WTC11 (cell line): ENCODE data around the gene CNOT3. TPM values are rescaled to one million over a fixed set of nuclear protein-coding genes. Genes with fewer than 3 reads are reported as not detected.

Experiments used
- ATAC-seq: fragments of 200-7000 bp; cut with Tn5 transposase; 2 replicates; pipeline ENCODE4 v1.10.0; 2021; ENCODE audit warnings: mild to moderate bottlenecking, moderate library complexity
- CTCF ChIA-PET: fragments of 300-600 bp; sonication (Branson Sonifier 250); formaldehyde crosslinking; loops from one replicate; lab custom pipeline; 2021; ENCODE audit warnings: antibody characterized with exemption; lab: Charles Lee
- POLR2A ChIA-PET: fragments of 350-600 bp; sonication (Branson Sonifier 250); formaldehyde crosslinking; loops from one replicate; lab custom pipeline; 2021; ENCODE audit warnings: antibody characterized with exemption; lab: Charles Lee
- DNase-seq: peaks from one replicate; pipeline ENCODE4 v3.0.0; 2021; ENCODE audit warnings: low spot score
- H3K27ac Mint-ChIP-seq: 2 replicates; pipeline ENCODE4 v1.8.0; 2021; ENCODE audit warnings: mixed read lengths
- H3K27me3 Mint-ChIP-seq: 2 replicates; pipeline ENCODE4 v1.8.0; 2021; ENCODE audit warnings: low read depth, mild to moderate bottlenecking, moderate library complexity, mixed read lengths
- H3K36me3 Mint-ChIP-seq: 2 replicates; pipeline ENCODE4 v1.8.0; 2021; ENCODE audit warnings: mixed read lengths
- H3K4me1 Mint-ChIP-seq: 2 replicates; pipeline ENCODE4 v1.8.0; 2022; ENCODE audit warnings: mixed read lengths
- H3K4me3 Mint-ChIP-seq: 2 replicates; pipeline ENCODE4 v1.8.0; 2021; ENCODE audit warnings: mild to moderate bottlenecking, moderate library complexity, mixed read lengths
- H3K9me3 Mint-ChIP-seq: 2 replicates; pipeline ENCODE4 v1.8.0; 2021; ENCODE audit warnings: mixed read lengths
- CBFB ChIP-seq: sonication (generic); formaldehyde crosslinking; IDR thresholded peaks from 2 replicates; pipeline ENCODE4 v1.8.1; 2022; ENCODE audit warnings: mild to moderate bottlenecking, low read depth, missing genetic modification reagents
- CREB1 ChIP-seq: sonication (generic); formaldehyde crosslinking; IDR thresholded peaks from 2 replicates; pipeline ENCODE4 v1.8.0; 2023; ENCODE audit warnings: mild to moderate bottlenecking, missing genetic modification reagents
- EMX1 ChIP-seq: fragments of 250-450 bp; sonication (Bioruptor Pico); IDR thresholded peaks from 2 replicates; pipeline ENCODE4 v1.8.0; 2021; ENCODE audit warnings: mild to moderate bottlenecking
- KAT7 ChIP-seq: sonication (generic); formaldehyde crosslinking; IDR thresholded peaks from 2 replicates; pipeline ENCODE4 v1.8.1; 2023; ENCODE audit warnings: missing genetic modification reagents, mild to moderate bottlenecking, borderline replicate concordance
- MXD4 ChIP-seq: fragments of 250-450 bp; sonication (Bioruptor Pico); IDR thresholded peaks from 2 replicates; pipeline ENCODE4 v1.8.0; 2021; ENCODE audit warnings: mild to moderate bottlenecking, moderate library complexity, borderline replicate concordance
- MYBL2 ChIP-seq: sonication (generic); formaldehyde crosslinking; IDR thresholded peaks from 2 replicates; pipeline ENCODE4 v1.8.1; 2023; ENCODE audit warnings: mild to moderate bottlenecking, moderate library complexity, missing genetic modification reagents
- TEAD4 ChIP-seq: sonication (generic); formaldehyde crosslinking; IDR thresholded peaks from 2 replicates; pipeline ENCODE4 v1.8.0; 2022; ENCODE audit warnings: mild to moderate bottlenecking, missing genetic modification reagents
- ZNF121 ChIP-seq: sonication (generic); formaldehyde crosslinking; IDR thresholded peaks from 2 replicates; pipeline ENCODE4 v1.8.0; 2023; ENCODE audit warnings: missing genetic modification reagents
- ZNF232 ChIP-seq: sonication (generic); formaldehyde crosslinking; IDR thresholded peaks from 2 replicates; pipeline ENCODE4 v1.8.0; 2022; ENCODE audit warnings: mild to moderate bottlenecking, missing genetic modification reagents
- total RNA-seq: library from RNA; stranded (reverse); gene quantifications from 3 replicates; pipeline ENCODE4 v1.2.3, GENCODE V29; 2021
- TF ChIP-seq, protein P1 (sequence below): sonication (generic); formaldehyde crosslinking; IDR thresholded peaks from 2 replicates; pipeline ENCODE4 v1.8.1; 2023; ENCODE audit warnings: mild to moderate bottlenecking, missing genetic modification reagents, borderline replicate concordance
- TF ChIP-seq, protein P2 (sequence below): sonication (generic); formaldehyde crosslinking; IDR thresholded peaks from 2 replicates; pipeline ENCODE4 v1.8.0; 2022; ENCODE audit warnings: mild to moderate bottlenecking, missing genetic modification reagents
- TF ChIP-seq, protein P3 (sequence below): sonication (generic); formaldehyde crosslinking; IDR thresholded peaks from 2 replicates; pipeline ENCODE4 v1.8.1; 2023; ENCODE audit warnings: mild to moderate bottlenecking, missing genetic modification reagents
- TF ChIP-seq, protein P4 (sequence below): sonication (generic); formaldehyde crosslinking; IDR thresholded peaks from 2 replicates; pipeline ENCODE4 v1.8.0; 2022; ENCODE audit warnings: missing genetic modification reagents
- TF ChIP-seq, protein P5 (sequence below): sonication (generic); formaldehyde crosslinking; IDR thresholded peaks from 2 replicates; pipeline ENCODE4 v1.8.1; 2022; ENCODE audit warnings: missing genetic modification reagents, borderline replicate concordance

CNOT3 gene
- total RNA-seq, 1 experiment from 2014 or later = 93.3 TPM

DNA sequence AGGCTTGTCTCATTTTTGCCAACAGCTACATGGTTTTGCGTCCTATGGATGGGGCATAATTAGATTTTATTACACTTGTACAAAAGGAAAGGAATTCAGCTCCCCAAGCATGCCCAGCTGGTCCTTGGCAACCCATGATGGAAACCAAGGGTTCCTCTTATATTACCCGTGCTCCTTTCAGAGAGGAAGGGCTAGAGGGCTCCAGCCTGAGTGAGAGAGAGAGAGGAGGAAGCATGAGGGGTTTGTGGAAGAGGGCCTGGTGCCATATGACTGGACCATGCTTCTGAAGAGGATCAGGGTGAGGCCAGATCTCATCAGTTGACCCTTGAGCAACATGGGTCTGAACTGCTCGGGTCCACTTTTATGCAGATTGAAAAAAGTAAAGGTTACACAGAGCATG is 59.6 kb downstream of the CNOT3 start (continued):
- TF ChIP-seq, protein P1, sequence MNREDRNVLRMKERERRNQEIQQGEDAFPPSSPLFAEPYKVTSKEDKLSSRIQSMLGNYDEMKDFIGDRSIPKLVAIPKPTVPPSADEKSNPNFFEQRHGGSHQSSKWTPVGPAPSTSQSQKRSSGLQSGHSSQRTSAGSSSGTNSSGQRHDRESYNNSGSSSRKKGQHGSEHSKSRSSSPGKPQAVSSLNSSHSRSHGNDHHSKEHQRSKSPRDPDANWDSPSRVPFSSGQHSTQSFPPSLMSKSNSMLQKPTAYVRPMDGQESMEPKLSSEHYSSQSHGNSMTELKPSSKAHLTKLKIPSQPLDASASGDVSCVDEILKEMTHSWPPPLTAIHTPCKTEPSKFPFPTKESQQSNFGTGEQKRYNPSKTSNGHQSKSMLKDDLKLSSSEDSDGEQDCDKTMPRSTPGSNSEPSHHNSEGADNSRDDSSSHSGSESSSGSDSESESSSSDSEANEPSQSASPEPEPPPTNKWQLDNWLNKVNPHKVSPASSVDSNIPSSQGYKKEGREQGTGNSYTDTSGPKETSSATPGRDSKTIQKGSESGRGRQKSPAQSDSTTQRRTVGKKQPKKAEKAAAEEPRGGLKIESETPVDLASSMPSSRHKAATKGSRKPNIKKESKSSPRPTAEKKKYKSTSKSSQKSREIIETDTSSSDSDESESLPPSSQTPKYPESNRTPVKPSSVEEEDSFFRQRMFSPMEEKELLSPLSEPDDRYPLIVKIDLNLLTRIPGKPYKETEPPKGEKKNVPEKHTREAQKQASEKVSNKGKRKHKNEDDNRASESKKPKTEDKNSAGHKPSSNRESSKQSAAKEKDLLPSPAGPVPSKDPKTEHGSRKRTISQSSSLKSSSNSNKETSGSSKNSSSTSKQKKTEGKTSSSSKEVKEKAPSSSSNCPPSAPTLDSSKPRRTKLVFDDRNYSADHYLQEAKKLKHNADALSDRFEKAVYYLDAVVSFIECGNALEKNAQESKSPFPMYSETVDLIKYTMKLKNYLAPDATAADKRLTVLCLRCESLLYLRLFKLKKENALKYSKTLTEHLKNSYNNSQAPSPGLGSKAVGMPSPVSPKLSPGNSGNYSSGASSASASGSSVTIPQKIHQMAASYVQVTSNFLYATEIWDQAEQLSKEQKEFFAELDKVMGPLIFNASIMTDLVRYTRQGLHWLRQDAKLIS = no peak

DNA sequence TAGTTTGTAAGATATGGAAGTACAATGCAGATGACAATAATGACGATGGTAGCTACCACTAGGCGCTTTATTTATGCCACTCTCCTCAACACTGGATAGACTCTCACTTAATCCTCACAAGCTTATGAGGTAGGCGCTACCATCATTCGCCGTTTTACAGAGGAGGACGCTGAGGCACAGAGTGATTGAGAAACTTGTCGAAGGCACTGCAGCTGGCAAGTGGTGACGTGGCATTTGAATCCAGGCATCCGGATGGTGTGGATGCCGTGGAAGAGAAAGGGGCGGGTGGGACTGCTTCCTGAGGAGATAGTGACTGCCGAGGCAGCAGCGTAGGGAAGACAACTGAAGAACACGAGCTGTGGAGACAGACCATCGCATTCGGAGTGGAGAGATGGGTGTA is 61.8 kb downstream of the CNOT3 start:
- H3K9me3 Mint-ChIP-seq = no peaks in the 10 kb centered on the region
- no peak for TF ChIP-seq KAT7 (CRISPR knock-in tag)
- H3K36me3 Mint-ChIP-seq = peaks cover 49% of the 10 kb centered on the region
- DNase-seq (no peak), ATAC-seq (no peak)
- H3K4me1 Mint-ChIP-seq = peaks cover 39% of the 10 kb centered on the region
- peak overlapping the region; percentile 96 for H3K27ac Mint-ChIP-seq
- ChIA-PET POLR2A (interaction anchor here (2.0 kb wide), 1 partner anchor 9 kb away, joined by 7 read pairs; no protein-coding TSS in a partner anchor), CTCF (interaction anchor here (0.6 to 1.2 kb wide), 2 partner anchors 11 to 946 kb away, joined by 3 to 6 read pairs; partner anchors contain the start of gene MBOAT7)
- peak overlapping the region; percentile 100 for H3K4me3 Mint-ChIP-seq
- H3K27me3 Mint-ChIP-seq = no peaks in the 10 kb centered on the region

DNA sequence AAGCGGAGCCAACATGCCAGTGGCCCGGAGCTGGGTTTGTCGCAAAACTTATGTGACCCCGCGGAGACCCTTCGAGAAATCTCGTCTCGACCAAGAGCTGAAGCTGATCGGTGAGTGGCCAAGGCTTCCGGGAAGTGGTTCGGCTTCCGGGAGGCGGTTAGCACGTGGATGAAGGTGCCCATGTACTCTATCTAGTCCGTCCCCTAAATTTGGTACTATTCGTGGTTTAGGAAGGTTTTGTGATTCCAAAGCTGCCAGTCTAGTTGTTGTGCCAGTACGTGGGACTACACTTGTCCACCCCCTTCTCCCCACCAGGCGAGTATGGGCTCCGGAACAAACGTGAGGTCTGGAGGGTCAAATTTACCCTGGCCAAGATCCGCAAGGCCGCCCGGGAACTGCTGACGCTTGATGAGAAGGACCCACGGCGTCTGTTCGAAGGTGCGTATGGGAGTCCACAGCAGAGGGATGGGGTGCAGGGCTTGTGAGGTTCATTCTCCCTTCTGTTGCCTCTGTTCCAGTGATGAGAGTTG is 63.7 kb downstream of the CNOT3 start:
- TF ChIP-seq, protein P2, sequence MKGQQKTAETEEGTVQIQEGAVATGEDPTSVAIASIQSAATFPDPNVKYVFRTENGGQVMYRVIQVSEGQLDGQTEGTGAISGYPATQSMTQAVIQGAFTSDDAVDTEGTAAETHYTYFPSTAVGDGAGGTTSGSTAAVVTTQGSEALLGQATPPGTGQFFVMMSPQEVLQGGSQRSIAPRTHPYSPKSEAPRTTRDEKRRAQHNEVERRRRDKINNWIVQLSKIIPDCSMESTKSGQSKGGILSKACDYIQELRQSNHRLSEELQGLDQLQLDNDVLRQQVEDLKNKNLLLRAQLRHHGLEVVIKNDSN = no peak
- TF ChIP-seq MYBL2 (peak; percentile 53; the same call in 1 of the 2 replicates), MXD4 (no peak), ZNF232 (CRISPR knock-in tag) (no peak), EMX1 (CRISPR knock-in tag) (no peak), CREB1 (no peak)
- TF ChIP-seq, protein P3, sequence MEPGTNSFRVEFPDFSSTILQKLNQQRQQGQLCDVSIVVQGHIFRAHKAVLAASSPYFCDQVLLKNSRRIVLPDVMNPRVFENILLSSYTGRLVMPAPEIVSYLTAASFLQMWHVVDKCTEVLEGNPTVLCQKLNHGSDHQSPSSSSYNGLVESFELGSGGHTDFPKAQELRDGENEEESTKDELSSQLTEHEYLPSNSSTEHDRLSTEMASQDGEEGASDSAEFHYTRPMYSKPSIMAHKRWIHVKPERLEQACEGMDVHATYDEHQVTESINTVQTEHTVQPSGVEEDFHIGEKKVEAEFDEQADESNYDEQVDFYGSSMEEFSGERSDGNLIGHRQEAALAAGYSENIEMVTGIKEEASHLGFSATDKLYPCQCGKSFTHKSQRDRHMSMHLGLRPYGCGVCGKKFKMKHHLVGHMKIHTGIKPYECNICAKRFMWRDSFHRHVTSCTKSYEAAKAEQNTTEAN (CRISPR knock-in tag) = 0 out of 2 replicates have a peak, but pooled peaks have one; percentile 26
- TF ChIP-seq, all 79 proteins: peak for 2
- no peaks in the 10 kb centered on the region for H3K9me3 Mint-ChIP-seq
- ChIA-PET POLR2A (interaction anchor here (0.6 to 3.0 kb wide), 4 partner anchors 11 to 1439 kb away, joined by 3 to 25 read pairs (median 3); partner anchors contain the start of genes MBOAT7 and TSEN34), CTCF (interaction anchor here (0.6 to 0.9 kb wide), 2 partner anchors 10 to 392 kb away, joined by 3 to 4 read pairs; partner anchors contain the start of gene TSEN34)
- H3K4me3 Mint-ChIP-seq = peak overlapping the region; percentile 100
- H3K4me1 Mint-ChIP-seq = peaks cover 53% of the 10 kb centered on the region
- peaks cover 57% of the 10 kb centered on the region for H3K36me3 Mint-ChIP-seq
- DNase-seq (no peak), ATAC-seq (no peak)
- H3K27ac Mint-ChIP-seq = peak overlapping the region; percentile 100
- no peaks in the 10 kb centered on the region for H3K27me3 Mint-ChIP-seq

DNA sequence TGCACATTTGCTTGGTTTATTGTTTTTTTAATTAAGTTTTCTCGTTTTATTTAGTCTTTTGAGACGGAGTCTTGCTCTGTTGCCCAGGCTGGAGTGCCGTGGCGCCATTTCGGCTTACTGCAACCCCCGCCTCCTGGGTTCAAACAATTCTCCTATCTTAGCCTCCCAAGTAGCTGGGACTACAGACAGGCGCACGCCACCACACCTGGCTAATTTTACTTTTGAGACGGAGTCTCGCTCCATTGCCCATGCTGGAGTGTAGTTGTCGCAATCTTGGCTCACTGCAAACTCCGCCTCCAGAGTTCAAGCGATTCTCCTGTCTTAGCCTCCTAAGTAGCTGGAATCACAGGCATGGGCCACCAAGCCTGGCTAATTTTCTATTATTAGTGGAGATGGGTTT is 64.4 kb downstream of the CNOT3 start:
- CTCF ChIA-PET = interaction anchor here (0.9 to 1.9 kb wide), 2 partner anchors 11 to 64 kb away, joined by 4 to 6 read pairs; partner anchors contain the start of gene TSEN34
- Mint-ChIP-seq H3K4me1 (peaks cover 58% of the 10 kb centered on the region), H3K27ac (peak overlapping the region; percentile 100)

More for the DNA sequence above, 64.4 kb downstream of the CNOT3 start:
- ATAC-seq = no peak
- TF ChIP-seq CBFB (CRISPR knock-in tag) = no peak
- TF ChIP-seq ZNF121 (CRISPR knock-in tag) = peak; percentile 58; the same call in 1 of the 2 replicates
- TF ChIP-seq TEAD4 (CRISPR knock-in tag) = no peak
- TF ChIP-seq, protein P4, sequence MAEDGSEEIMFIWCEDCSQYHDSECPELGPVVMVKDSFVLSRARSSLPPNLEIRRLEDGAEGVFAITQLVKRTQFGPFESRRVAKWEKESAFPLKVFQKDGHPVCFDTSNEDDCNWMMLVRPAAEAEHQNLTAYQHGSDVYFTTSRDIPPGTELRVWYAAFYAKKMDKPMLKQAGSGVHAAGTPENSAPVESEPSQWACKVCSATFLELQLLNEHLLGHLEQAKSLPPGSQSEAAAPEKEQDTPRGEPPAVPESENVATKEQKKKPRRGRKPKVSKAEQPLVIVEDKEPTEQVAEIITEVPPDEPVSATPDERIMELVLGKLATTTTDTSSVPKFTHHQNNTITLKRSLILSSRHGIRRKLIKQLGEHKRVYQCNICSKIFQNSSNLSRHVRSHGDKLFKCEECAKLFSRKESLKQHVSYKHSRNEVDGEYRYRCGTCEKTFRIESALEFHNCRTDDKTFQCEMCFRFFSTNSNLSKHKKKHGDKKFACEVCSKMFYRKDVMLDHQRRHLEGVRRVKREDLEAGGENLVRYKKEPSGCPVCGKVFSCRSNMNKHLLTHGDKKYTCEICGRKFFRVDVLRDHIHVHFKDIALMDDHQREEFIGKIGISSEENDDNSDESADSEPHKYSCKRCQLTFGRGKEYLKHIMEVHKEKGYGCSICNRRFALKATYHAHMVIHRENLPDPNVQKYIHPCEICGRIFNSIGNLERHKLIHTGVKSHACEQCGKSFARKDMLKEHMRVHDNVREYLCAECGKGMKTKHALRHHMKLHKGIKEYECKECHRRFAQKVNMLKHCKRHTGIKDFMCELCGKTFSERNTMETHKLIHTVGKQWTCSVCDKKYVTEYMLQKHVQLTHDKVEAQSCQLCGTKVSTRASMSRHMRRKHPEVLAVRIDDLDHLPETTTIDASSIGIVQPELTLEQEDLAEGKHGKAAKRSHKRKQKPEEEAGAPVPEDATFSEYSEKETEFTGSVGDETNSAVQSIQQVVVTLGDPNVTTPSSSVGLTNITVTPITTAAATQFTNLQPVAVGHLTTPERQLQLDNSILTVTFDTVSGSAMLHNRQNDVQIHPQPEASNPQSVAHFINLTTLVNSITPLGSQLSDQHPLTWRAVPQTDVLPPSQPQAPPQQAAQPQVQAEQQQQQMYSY (CRISPR knock-in tag) = no peak
- TF ChIP-seq, protein P5, sequence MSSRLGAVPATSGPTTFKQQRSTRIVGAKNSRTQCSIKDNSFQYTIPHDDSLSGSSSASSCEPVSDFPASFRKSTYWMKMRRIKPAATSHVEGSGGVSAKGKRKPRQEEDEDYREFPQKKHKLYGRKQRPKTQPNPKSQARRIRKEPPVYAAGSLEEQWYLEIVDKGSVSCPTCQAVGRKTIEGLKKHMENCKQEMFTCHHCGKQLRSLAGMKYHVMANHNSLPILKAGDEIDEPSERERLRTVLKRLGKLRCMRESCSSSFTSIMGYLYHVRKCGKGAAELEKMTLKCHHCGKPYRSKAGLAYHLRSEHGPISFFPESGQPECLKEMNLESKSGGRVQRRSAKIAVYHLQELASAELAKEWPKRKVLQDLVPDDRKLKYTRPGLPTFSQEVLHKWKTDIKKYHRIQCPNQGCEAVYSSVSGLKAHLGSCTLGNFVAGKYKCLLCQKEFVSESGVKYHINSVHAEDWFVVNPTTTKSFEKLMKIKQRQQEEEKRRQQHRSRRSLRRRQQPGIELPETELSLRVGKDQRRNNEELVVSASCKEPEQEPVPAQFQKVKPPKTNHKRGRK (CRISPR knock-in tag) = no peak
- POLR2A ChIA-PET = interaction anchor here (3.0 kb wide), 1 partner anchor 12 kb away, joined by 25 read pairs; the partner anchor contains the start of genes MBOAT7 and TSEN34
- no peak for DNase-seq
- Mint-ChIP-seq H3K4me3 (peak overlapping the region; percentile 100), H3K27me3 (no peaks in the 10 kb centered on the region), H3K9me3 (no peaks in the 10 kb centered on the region), H3K36me3 (peaks cover 64% of the 10 kb centered on the region)
